GM19452 (cell line): ENCODE data around the gene IQGAP2.
A peak's percentile ranks its signal among the peaks of the same experiment; 100 is the strongest.
"Not testable (repeated sequence)": the region's sequence is repeated elsewhere in the genome, so short reads cannot be mapped to it uniquely, and the experiment has no call there.

Source experiments
- ATAC-seq: cut with Tn5 transposase; IDR thresholded peaks from one replicate; pipeline ENCODE4 v1.9.1; 2021; ENCODE audit not compliant: unreplicated experiment

Gene IQGAP2

DNA sequence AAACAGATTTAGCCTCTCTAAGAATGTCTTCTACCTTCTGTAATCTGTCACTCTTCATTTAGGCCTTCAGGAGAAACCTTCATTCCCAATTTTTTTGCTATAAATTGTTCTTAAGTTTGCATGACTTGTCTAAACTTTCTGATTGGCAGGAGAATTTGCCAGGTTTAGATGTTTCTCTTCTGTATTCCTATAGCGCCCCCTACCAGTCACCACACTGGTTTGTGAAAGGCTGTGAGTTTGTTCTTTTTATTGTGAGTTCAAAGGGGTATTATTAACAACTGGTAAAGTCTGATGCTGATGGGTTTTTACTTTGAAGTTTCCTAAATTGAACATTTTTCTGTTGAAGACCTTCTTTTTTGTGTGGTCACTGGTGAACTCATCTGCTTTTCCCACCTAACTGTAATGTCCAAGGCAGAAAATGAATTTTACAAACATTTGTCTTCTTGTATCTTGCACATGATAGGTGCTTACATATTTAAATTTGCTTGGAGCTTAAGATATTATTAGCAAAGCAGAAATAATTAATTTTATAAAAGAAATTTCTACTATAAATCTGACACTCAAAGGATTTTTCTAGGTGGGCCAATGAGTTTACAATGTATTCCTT is 238.5 kb downstream of the IQGAP2 start:
- ATAC-seq: no peak

DNA sequence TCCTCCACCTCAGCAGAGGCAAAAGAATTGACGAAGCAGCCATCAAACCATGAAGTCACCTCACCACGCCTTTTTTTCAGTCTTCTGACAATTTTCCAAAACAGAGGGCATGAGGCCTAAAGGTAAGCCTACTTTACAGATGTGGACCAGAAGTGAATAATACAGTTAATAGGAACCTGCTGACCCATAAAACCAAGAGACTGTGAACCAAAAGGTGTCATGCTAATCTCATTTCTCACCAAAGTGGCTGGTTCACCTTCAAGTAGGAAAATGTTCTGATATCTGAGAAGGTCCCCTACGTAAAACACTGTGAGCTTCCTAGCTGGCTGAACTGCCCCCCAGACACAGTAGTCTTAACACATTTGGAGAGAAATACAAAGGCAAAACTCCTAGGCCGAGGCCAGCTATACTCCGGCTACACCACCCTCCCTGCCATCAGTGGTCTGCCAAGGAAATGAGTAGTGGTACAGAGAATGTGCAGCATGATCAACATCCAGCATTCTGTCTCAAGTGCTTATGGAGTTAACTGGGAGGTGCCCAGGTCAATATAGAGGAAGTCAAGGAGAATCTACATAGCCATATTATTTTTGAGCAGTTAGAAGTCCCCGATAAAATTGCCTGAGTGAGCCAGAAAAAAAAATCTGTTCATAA is 239.4 kb downstream of the IQGAP2 start:
- ATAC-seq: no peak

GRCh38 chr5:76643371-76643770 is 240.3 kb downstream of the IQGAP2 start:
- ATAC-seq: no peak

DNA sequence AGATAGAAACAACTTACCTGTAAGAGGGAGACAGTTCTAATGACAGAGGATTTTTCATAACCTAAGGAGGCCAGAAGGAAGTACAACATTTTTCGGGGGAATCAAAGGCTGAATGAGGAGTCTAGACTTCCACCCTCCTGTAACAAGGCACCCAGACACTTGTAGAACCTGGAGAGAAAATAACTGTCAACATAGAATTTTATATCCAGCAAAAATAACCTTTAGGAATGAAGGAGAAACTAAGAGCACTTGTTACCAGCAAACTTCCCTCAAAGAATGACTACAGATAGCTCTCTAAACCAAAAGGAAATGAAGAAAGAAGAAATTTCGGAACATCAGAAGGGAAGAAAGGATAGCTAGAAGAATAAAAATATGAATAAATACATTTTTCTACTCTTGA is 246.1 kb downstream of the IQGAP2 start:
- no peak for ATAC-seq

DNA sequence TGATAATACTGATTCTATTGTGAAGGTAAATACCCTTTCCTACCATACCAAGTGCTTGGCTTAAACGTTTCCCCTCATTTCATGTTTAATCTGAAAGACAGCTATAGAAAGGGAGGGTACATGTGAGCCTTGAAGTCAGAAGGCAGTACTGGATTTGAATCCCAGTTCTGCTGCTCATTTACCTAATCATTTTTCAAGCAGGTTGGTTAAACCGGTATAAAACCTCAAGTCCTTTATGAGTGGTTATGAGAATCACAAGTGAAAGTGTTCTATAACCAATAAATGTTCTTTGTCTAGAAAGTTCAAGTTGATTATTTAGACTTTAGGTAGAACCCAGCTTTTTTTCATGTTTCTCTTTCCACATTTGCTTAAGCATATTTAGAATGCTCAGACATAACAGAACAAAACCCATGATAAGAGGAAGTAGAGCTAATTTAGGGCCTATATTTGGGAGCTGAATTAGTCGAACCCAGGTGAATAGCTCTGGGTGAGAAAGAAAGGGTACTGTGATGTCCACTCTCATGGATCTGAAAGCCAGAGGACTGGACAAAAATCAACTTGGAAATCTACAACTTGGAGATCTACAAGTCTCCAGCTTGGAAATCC is 249.8 kb downstream of the IQGAP2 start:
- no peak for ATAC-seq

DNA sequence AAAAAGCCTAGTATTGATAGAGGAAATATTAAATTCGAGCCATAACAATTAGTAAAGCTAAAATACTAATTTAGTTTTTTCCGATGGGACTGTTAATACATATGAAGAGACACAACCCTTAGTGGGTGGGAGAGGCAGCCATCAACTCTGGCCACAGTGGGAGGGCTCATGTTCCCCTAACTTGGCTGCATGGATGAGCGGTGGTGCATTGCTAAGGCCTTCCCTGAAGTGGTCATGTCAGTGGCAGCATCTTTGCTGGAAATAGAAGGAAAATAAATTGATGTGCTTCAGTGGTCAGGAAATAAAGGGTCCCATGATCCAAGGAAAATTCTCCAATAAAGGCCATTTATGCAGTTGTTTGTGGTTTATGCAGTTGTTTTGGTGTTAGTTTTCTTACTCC is 254.0 kb downstream of the IQGAP2 start:
- no peak for ATAC-seq

GRCh38 chr5:76657683-76658311 is 254.7 kb downstream of the IQGAP2 start:
- ATAC-seq: no peak

DNA sequence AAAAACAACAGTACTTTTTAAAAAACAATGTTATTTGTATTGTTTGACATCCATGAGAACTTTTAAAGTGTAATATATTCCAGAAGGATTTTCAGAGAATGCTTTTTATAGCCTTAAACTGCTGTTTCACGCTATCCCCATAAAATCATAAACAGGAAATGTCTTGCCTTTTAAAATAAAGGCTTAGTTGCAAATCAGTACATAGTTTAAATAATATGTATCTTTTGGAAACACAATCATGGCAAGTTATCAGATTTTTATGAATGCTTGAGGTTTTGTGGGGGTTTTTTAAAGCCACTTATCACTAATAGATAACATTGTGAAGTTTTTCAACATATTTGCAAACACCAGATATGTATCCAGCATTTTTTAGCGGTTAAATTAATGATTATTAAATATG is 257.3 kb downstream of the IQGAP2 start:
- ATAC-seq: no peak

DNA sequence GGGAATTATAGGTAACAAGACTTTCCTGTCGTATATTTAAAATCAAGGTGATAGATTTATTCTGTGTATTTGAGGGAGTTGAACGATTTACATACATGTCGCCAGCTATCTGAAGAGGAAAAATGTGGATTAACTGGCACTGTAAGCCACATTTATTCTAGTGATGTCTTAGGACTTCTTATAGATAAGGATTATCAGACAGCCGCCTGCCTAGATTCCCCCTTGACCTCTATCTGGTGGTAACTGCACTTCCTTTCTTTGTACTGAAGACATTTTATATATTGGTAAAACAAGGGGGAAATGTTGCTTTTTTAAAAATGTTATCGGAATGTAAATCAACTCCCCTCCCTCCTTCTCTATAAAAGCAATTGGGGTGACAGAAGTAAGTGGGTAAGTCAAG is 259.4 kb downstream of the IQGAP2 start:
- ATAC-seq: no peak

- no peak for ATAC-seq
Measured at GRCh38 chr5:76663573-76663972, 260.5 kb downstream of the IQGAP2 start.

DNA sequence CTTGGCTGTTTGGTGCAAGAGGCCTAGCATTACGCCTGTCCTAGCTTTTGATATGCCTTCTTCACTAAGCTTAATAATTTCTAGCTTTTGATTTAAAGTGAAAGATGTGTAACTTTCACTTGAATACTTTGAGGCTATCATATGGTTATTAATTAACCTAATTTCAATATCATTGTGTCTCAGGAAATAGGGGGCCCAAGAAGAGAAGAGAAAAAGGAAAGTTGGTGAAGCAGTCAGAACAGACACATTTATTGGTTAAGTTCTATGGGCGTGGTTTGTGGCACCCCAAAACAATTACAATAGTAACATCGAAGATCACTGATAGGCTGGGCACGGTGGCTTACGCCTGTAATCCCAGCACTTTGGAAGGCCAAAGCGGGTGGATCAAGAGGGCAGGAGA is 261.0 kb downstream of the IQGAP2 start:
- ATAC-seq: peak; percentile 72

GRCh38 chr5:76667495-76667894 is 264.4 kb downstream of the IQGAP2 start:
- no peak for ATAC-seq

- ATAC-seq: no peak
Measured at GRCh38 chr5:76669245-76669644, 266.2 kb downstream of the IQGAP2 start.

DNA sequence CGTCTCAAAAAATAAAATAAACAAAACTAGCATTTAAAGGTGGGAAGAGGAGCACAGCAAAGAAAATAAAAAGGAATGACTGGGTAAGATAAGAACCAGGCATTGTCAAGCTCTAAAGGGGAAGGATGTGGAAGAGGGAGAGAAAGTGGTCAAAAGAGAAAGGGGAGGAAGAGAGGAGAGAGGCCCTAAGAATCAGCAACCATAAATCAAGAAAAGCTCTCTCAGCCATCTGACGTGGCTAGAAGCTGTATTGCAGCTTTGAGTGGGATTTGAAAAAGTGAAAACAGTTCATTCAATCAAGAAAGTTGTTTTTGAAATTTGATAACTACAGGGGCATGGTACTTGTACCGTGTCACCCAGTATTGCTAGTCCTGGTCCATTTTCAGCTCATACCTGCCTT is 267.4 kb downstream of the IQGAP2 start:
- ATAC-seq: no peak

DNA sequence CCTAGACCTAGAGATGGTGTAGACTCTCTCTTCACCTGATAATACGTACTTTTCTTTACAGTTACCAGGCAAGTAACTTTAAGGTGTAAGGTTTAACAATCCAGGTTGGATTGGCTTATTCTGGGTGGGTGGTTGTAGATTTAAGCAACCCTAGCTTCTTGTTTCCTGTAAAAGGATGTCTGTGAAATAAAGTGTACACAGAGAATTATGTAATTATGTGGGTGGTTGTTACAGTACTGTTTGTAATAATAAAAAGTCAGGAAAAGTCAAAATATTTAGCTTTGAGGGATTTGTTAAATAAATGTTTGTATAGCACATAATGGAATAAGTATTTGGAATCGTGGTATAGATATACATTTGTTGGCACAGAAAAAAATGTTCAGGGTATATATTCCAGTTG is 269.2 kb downstream of the IQGAP2 start:
- ATAC-seq: no peak

GRCh38 chr5:76673125-76673524 is 270.0 kb downstream of the IQGAP2 start:
- no peak for ATAC-seq

GRCh38 chr5:76674330-76675066 is 271.4 kb downstream of the IQGAP2 start:
- ATAC-seq: no peak

- no peak for ATAC-seq
Measured at GRCh38 chr5:76675364-76675763, 272.3 kb downstream of the IQGAP2 start.

GRCh38 chr5:76677849-76678472 is 274.9 kb downstream of the IQGAP2 start:
- ATAC-seq: no peak

- ATAC-seq: no peak
Measured at GRCh38 chr5:76679231-76679630, 276.1 kb downstream of the IQGAP2 start.

- ATAC-seq: not testable (repeated sequence)
Measured at GRCh38 chr5:76680826-76681225, 277.7 kb downstream of the IQGAP2 start.
